LNCaP clone FGC (cell line): ENCODE data around the gene COL11A2.

ENCODE experiments used
- DNase-seq: peaks from one replicate; pipeline ENCODE4 v3.0.0-alpha.2; 2011; ENCODE audit warnings: low read depth
- H3K4me3 ChIP-seq: 2 replicates; pipeline ENCODE4 v1.5.1; 2011; ENCODE audit warnings: mild to moderate bottlenecking, low read depth, low read length, control low read depth
- CTCF ChIP-seq: IDR thresholded peaks from 2 replicates; pipeline ENCODE4 v1.5.1; 2012; ENCODE audit warnings: mild to moderate bottlenecking; ENCODE audit not compliant: control insufficient read depth, insufficient read depth; ENCODE audit errors: extremely low read depth

Gene COL11A2

GRCh38 chr6:33139596-33140206, 52.6 kb downstream of the COL11A2 start:
- DNase-seq, result no peak
- H3K4me3 ChIP-seq, result 0 out of 2 replicates have a peak overlapping the region, but pooled peaks have one; percentile 6
- TF ChIP-seq CTCF, result no peak

GRCh38 chr6:33136310-33136900, 55.9 kb downstream of the COL11A2 start:
- no peak for TF ChIP-seq CTCF
- DNase-seq, result no peak
- H3K4me3 ChIP-seq, result no peak overlapping the region

- TF ChIP-seq CTCF, result no peak
- DNase-seq, result no peak
- H3K4me3 ChIP-seq, result no peak overlapping the region
Observed at GRCh38 chr6:33132081-33132524, 60.2 kb downstream of the COL11A2 start.

GRCh38 chr6:33128318-33128717, 63.9 kb downstream of the COL11A2 start:
- H3K4me3 ChIP-seq, result no peak overlapping the region
- DNase-seq, result no peak
- TF ChIP-seq CTCF, result no peak

- DNase-seq, result no peak
- no peak overlapping the region for H3K4me3 ChIP-seq
- TF ChIP-seq CTCF, result peak; percentile 55
Observed at GRCh38 chr6:33126101-33126714, 66.1 kb downstream of the COL11A2 start.

- TF ChIP-seq CTCF, result no peak
- H3K4me3 ChIP-seq, result no peak overlapping the region
- DNase-seq, result no peak
Observed at GRCh38 chr6:33124947-33125346, 67.3 kb downstream of the COL11A2 start.
